HepG2 (cell line): ENCODE results near the gene SLC25A25. TPM values are rescaled to one million over a fixed set of nuclear protein-coding genes. Genes with fewer than 3 reads are reported as not detected.

ENCODE experiments used
- FOXP4 ChIP-seq: sonication (generic); formaldehyde crosslinking; IDR thresholded peaks from 2 replicates; pipeline ENCODE4 v1.4.0; 2020; ENCODE audit warnings: missing genetic modification reagents
- GATAD2A ChIP-seq: IDR thresholded peaks from 2 replicates; pipeline ENCODE4 v1.6.1; 2016
- HMGXB4 ChIP-seq, 2 experiments: sonication (generic) in 1 of 2; formaldehyde crosslinking in 1 of 2; IDR thresholded peaks; 2 replicates each; pipeline versions ENCODE4 v1.4.0 to v1.6.1; 2018 to 2020; ENCODE audit warnings: missing genetic modification reagents in 2 of 2, borderline replicate concordance in 1 of 2, low read depth in 1 of 2, mild to moderate bottlenecking in 1 of 2, missing biosample characterization in 1 of 2
- HOXA3 ChIP-seq: sonication (generic); formaldehyde crosslinking; IDR thresholded peaks from 2 replicates; pipeline ENCODE4 v1.5.0; 2020; ENCODE audit warnings: missing genetic modification reagents
- HOXA5 ChIP-seq: sonication (generic); formaldehyde crosslinking; IDR thresholded peaks from 2 replicates; pipeline ENCODE4 v1.4.0; 2020; ENCODE audit warnings: missing genetic modification reagents
- ISX ChIP-seq: sonication (generic); formaldehyde crosslinking; conservative IDR thresholded peaks from 2 replicates; pipeline ENCODE4 v1.5.0; 2020; ENCODE audit warnings: missing genetic modification reagents
- JUND ChIP-seq: sonication (generic); formaldehyde crosslinking; IDR thresholded peaks from 2 replicates; pipeline ENCODE4 v1.8.0; 2022; ENCODE audit warnings: mild to moderate bottlenecking, missing genetic modification reagents
- MAF1 ChIP-seq: sonication (generic); formaldehyde crosslinking; IDR thresholded peaks from 2 replicates; pipeline ENCODE4 v1.5.0; 2020; ENCODE audit warnings: missing genetic modification reagents, borderline replicate concordance
- NRL ChIP-seq: sonication (generic); formaldehyde crosslinking; IDR thresholded peaks from 2 replicates; pipeline ENCODE4 v1.5.0; 2020; ENCODE audit warnings: missing genetic modification reagents, mild to moderate bottlenecking, moderate library complexity, borderline replicate concordance
- PITX1 ChIP-seq: sonication (generic); formaldehyde crosslinking; IDR thresholded peaks from 2 replicates; pipeline ENCODE4 v1.5.1; 2020; ENCODE audit warnings: mild to moderate bottlenecking, missing genetic modification reagents
- POGK ChIP-seq: sonication (generic); formaldehyde crosslinking; conservative IDR thresholded peaks from 2 replicates; pipeline ENCODE4 v1.8.0; 2022; ENCODE audit warnings: mild to moderate bottlenecking, moderate library complexity, missing genetic modification reagents
- REPIN1 ChIP-seq: sonication (generic); formaldehyde crosslinking; IDR thresholded peaks from 2 replicates; pipeline ENCODE4 v1.8.0; 2022; ENCODE audit warnings: missing genetic modification reagents, low read depth, mild to moderate bottlenecking, borderline replicate concordance
- SIX4 ChIP-seq: sonication (generic); formaldehyde crosslinking; IDR thresholded peaks from 2 replicates; pipeline ENCODE4 v1.4.0; 2020; ENCODE audit warnings: missing genetic modification reagents
- SP140L ChIP-seq: sonication (generic); formaldehyde crosslinking; IDR thresholded peaks from 2 replicates; pipeline ENCODE4 v1.4.0; 2020; ENCODE audit warnings: missing genetic modification reagents, borderline replicate concordance
- SP5 ChIP-seq: IDR thresholded peaks from 2 replicates; pipeline ENCODE4 v1.6.1; 2016; ENCODE audit warnings: low read depth, borderline replicate concordance
- TBL1XR1 ChIP-seq: fragments of 150-350 bp; IDR thresholded peaks from 2 replicates; pipeline ENCODE4 v1.6.1; 2014; ENCODE audit warnings: borderline replicate concordance, low read length; ENCODE audit not compliant: partially characterized antibody
- TEAD2 ChIP-seq: sonication (generic); formaldehyde crosslinking; IDR thresholded peaks from 2 replicates; pipeline ENCODE4 v1.9.0; 2021; ENCODE audit warnings: missing genetic modification reagents
- ZNF292 ChIP-seq: sonication (generic); formaldehyde crosslinking; IDR thresholded peaks from 2 replicates; pipeline ENCODE4 v1.8.1; 2022; ENCODE audit warnings: mild to moderate bottlenecking, low read depth, missing genetic modification reagents, borderline replicate concordance
- ZNF543 ChIP-seq: sonication (generic); formaldehyde crosslinking; IDR thresholded peaks from 2 replicates; pipeline ENCODE4 v1.4.0; 2020; ENCODE audit warnings: mild to moderate bottlenecking, missing genetic modification reagents
- ZNF766 ChIP-seq: sonication (generic); formaldehyde crosslinking; IDR thresholded peaks from 2 replicates; pipeline ENCODE4 v1.5.0; 2020; ENCODE audit warnings: missing genetic modification reagents, borderline replicate concordance
- polyA plus RNA-seq, 8 experiments: library from polyadenylated mRNA; depleted of rRNA in 3 of 8; stranded (reverse) in 7 of 8; unstranded in 1 of 8; fragments of >200 nt; fragmentation: Illumina TruSeq in 4 of 8; extraction: Trizol in 4 of 8; gene quantifications; 2 replicates each; pipeline versions ENCODE4 v1.2.1 to v1.2.3, GENCODE V29; 2011 to 2016; ENCODE audit warnings: low read depth in 4 of 8, missing spikeins in 1 of 8, mixed read lengths in 1 of 8; ENCODE audit not compliant: insufficient read depth in 1 of 8
- total RNA-seq, 5 experiments: library from RNA; depleted of rRNA; stranded (reverse); fragments of >200 nt; fragmentation: Illumina TruSeq; extraction: Trizol; gene quantifications; 2 replicates each; pipeline ENCODE4 v1.2.3, GENCODE V29; 2016; ENCODE audit warnings: low read depth in 1 of 5
- TF ChIP-seq, protein P1 (sequence below): sonication (generic); formaldehyde crosslinking; IDR thresholded peaks from 2 replicates; pipeline ENCODE4 v1.5.0; 2020; ENCODE audit warnings: missing genetic modification reagents
- TF ChIP-seq, protein P2 (sequence below): sonication (generic); formaldehyde crosslinking; IDR thresholded peaks from 2 replicates; pipeline ENCODE4 v1.5.0; 2020; ENCODE audit warnings: missing genetic modification reagents

The SLC25A25 gene
- total and polyA plus RNA-seq, 2 of the 13 experiments (the other 11 are each of a cell fraction or from before 2014, with no cell fraction given), result 10.5 to 24.8 TPM

DNA sequence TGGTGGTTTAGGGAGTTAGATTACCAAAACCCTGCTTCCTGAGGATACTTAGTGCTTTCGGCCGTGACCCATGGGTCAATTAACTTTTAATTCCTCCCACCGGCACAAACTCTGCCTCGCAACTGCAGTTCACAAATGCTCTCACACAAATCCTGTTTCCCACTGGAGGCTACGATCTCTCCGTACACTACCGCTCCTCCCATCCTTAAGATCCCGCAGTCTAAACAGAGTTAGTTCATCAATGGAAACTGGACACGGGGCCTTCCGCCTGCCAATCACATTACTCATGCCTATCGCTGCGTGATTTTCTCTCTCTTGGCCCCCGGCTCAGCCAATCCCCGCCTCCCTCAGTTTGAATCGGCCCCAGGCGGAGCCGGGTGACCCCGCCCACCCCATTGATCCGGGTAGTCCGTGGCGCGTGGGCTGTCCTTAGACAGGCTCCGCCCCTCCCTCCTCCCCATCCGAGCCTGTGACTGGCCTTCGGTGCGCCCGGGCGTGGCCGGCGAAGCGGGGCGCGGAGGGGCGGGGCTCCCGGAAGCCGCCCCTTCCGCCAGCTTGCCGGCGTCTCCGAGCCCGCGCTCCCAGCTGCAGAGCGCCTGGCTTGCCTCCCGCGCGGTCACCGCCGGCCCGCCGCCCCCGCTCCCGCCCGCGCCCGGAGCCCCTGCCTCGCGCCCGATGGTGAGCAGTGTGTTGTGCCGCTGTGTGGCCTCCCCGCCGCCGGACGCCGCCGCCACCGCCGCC lies at the start of gene SLC25A25 (continued):
- 0 out of 2 replicates have a peak, but pooled peaks have one; percentile 38 for TF ChIP-seq NRL (CRISPR knock-in tag)
- TF ChIP-seq, protein P1, sequence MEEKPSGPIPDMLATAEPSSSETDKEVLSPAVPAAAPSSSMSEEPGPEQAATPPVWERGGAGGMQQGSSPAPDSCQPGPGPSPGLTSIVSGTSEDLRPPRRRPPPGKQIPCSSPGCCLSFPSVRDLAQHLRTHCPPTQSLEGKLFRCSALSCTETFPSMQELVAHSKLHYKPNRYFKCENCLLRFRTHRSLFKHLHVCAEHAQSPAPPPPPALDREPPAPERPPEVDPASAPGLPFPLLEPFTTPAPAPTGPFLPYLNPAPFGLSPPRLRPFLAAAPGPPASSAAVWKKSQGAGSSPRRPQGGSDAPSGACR (CRISPR knock-in tag), result no peak
- TF ChIP-seq, protein P2, sequence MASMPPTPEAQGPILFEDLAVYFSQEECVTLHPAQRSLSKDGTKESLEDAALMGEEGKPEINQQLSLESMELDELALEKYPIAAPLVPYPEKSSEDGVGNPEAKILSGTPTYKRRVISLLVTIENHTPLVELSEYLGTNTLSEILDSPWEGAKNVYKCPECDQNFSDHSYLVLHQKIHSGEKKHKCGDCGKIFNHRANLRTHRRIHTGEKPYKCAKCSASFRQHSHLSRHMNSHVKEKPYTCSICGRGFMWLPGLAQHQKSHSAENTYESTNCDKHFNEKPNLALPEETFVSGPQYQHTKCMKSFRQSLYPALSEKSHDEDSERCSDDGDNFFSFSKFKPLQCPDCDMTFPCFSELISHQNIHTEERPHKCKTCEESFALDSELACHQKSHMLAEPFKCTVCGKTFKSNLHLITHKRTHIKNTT, result no peak
- no peak; the same call in 1 of the 2 replicates for TF ChIP-seq FOXP4 (CRISPR knock-in tag)
- TF ChIP-seq PITX1 (CRISPR knock-in tag), result no peak
- 0 out of 4 replicates have a peak, but pooled peaks of 1 of the 2 experiments have one; percentile 36 for TF ChIP-seq HMGXB4 (CRISPR knock-in tag; IDR thresholded peaks at IDR 0.05; ENCODE audit: borderline replicate concordance in 1 of 2, low read depth in 1 of 2)
- no peak for TF ChIP-seq ZNF292 (CRISPR knock-in tag)
- TF ChIP-seq SP140L (CRISPR knock-in tag), result no peak
- TF ChIP-seq JUND (CRISPR knock-in tag), result no peak
- no peak for TF ChIP-seq ZNF766 (CRISPR knock-in tag)
- no peak for TF ChIP-seq MAF1 (CRISPR knock-in tag)
- TF ChIP-seq POGK, result no peak
- TF ChIP-seq SIX4 (CRISPR knock-in tag), result no peak
- no peak for TF ChIP-seq ZNF543
- TF ChIP-seq GATAD2A (CRISPR knock-in tag), result 0 out of 2 replicates have a peak, but pooled peaks have one; percentile 11
- TF ChIP-seq HOXA3 (CRISPR knock-in tag), result no peak
- TF ChIP-seq TBL1XR1, result no peak
- no peak for TF ChIP-seq TEAD2 (CRISPR knock-in tag)
- TF ChIP-seq ISX (CRISPR knock-in tag), result no peak
- no peak for TF ChIP-seq HOXA5 (CRISPR knock-in tag)
- TF ChIP-seq SP5 (CRISPR knock-in tag), result peak; percentile 65; the same call in 1 of the 2 replicates
- TF ChIP-seq REPIN1 (CRISPR knock-in tag), result no peak
